OCI-LY3 (cell line): Measurements from ENCODE around the gene PRPF39.

ENCODE experiments used
- H2AFZ ChIP-seq: fragments of 200-600, 300-600 bp; shearing (Covaris generic); 2 replicates; pipeline ENCODE4 v1.6.0; 2014; ENCODE audit warnings: antibody characterized with exemption, low read depth, low read length
- H3K27ac ChIP-seq: fragments of 200-600, 300-600 bp; sonication (generic); 2 replicates; pipeline ENCODE4 v1.5.1; 2014; ENCODE audit warnings: mild to moderate bottlenecking, low read length, moderate library complexity, mixed read lengths
- H3K27me3 ChIP-seq: fragments of 200-600, 300-600 bp; sonication (generic); 2 replicates; pipeline ENCODE4 v1.6.1; 2014; ENCODE audit warnings: low read depth, low read length, mixed read lengths
- H3K36me3 ChIP-seq: fragments of 200-600, 300-600 bp; sonication (generic); replicated peaks from 2 replicates; pipeline ENCODE3; 2014; ENCODE audit warnings: low read depth, low read length, mixed read lengths
- H3K4me1 ChIP-seq: fragments of 300-600, 200-600 bp; sonication (generic); 2 replicates; pipeline ENCODE4 v1.6.1; 2014; ENCODE audit warnings: low read length, mixed read lengths
- H3K4me2 ChIP-seq: fragments of 200-600, 300-600 bp; sonication (generic); 2 replicates; pipeline ENCODE4 v1.6.1; 2014; ENCODE audit warnings: low read length, mixed read lengths
- H3K4me3 ChIP-seq: fragments of 300-600, 200-600 bp; sonication (generic); 2 replicates; pipeline ENCODE4 v1.5.1; 2014; ENCODE audit warnings: antibody characterized with exemption, mild to moderate bottlenecking, low read length, moderate library complexity
- H3K79me2 ChIP-seq: fragments of 300-600, 200-600 bp; shearing (Covaris generic); 2 replicates; pipeline ENCODE4 v1.6.1; 2014; ENCODE audit warnings: mild to moderate bottlenecking, low read length, mixed read lengths
- H3K9ac ChIP-seq: fragments of 300-600, 200-600 bp; shearing (Covaris generic); 2 replicates; pipeline ENCODE4 v1.6.0; 2014; ENCODE audit warnings: mild to moderate bottlenecking, low read length, moderate library complexity
- H3K9me3 ChIP-seq: fragments of 200-600, 300-600 bp; shearing (Covaris generic); 2 replicates; pipeline ENCODE4 v1.6.1; 2014; ENCODE audit warnings: low read length, mixed read lengths; ENCODE audit not compliant: insufficient read depth
- H4K20me1 ChIP-seq: fragments of 200-600, 300-600 bp; sonication (generic); 2 replicates; pipeline ENCODE4 v1.6.1; 2016; ENCODE audit warnings: low read length, mixed read lengths; ENCODE audit not compliant: insufficient read depth
- EZH2phosphoT487 ChIP-seq: fragments of 200-600 bp; shearing (Covaris generic); IDR thresholded peaks from 2 replicates; pipeline ENCODE4 v1.6.1; 2018; ENCODE audit warnings: antibody characterized with exemption, mixed run types, low read depth
- TF ChIP-seq, protein P1 (sequence below): fragments of 200-600, 300-600 bp; sonication (generic); IDR thresholded peaks from 2 replicates; pipeline ENCODE4 v1.5.1; 2014; ENCODE audit warnings: antibody characterized with exemption, low read length, low read depth

The PRPF39 gene

GRCh38 chr14:45123271-45123670 lies 39.4 kb downstream of the PRPF39 start:
- Histone ChIP-seq H3K27me3 (no peaks in the 10 kb centered on the region), H3K36me3 (peaks cover 32% of the 10 kb centered on the region), H3K9ac (no peak overlapping the region), H3K27ac (no peak overlapping the region), H3K9me3 (no peaks in the 10 kb centered on the region), H3K4me3 (no peak overlapping the region), H2AFZ (no peak overlapping the region), H3K4me1 (no peaks in the 10 kb centered on the region), H3K4me2 (no peak overlapping the region), H4K20me1 (no peaks in the 10 kb centered on the region), H3K79me2 (peaks cover 7% of the 10 kb centered on the region; the same call in 1 of the 2 replicates)
- TF ChIP-seq, protein P1, sequence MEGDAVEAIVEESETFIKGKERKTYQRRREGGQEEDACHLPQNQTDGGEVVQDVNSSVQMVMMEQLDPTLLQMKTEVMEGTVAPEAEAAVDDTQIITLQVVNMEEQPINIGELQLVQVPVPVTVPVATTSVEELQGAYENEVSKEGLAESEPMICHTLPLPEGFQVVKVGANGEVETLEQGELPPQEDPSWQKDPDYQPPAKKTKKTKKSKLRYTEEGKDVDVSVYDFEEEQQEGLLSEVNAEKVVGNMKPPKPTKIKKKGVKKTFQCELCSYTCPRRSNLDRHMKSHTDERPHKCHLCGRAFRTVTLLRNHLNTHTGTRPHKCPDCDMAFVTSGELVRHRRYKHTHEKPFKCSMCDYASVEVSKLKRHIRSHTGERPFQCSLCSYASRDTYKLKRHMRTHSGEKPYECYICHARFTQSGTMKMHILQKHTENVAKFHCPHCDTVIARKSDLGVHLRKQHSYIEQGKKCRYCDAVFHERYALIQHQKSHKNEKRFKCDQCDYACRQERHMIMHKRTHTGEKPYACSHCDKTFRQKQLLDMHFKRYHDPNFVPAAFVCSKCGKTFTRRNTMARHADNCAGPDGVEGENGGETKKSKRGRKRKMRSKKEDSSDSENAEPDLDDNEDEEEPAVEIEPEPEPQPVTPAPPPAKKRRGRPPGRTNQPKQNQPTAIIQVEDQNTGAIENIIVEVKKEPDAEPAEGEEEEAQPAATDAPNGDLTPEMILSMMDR, result no peak
- no peak for TF ChIP-seq EZH2phosphoT487

DNA sequence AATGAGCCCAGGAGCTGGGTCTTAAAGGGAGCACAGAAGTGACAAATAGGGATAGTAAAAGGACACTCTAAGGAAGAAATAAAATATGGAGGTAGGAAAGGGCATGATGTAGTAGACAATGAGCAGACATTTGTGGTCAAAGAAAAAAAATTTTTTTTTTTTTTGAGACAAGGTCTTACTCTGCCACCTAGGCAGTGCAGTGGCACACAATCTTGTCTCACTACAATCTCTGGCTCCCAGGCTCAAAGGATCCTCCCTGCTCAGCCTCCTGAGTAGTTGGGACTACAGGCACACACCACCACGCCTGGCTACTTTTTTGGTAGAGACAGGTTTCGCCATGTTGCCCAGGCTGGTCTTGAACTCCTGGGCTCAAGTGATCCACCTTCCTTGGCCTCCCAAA lies 41.8 kb downstream of the PRPF39 start:
- no peak for TF ChIP-seq EZH2phosphoT487
- TF ChIP-seq, protein P1, result no peak
- Histone ChIP-seq H3K36me3 (peaks cover 34% of the 10 kb centered on the region), H3K27me3 (no peaks in the 10 kb centered on the region)

GRCh38 chr14:45128963-45129629 lies 45.2 kb downstream of the PRPF39 start:
- no peak overlapping the region for H3K4me2 ChIP-seq
- no peaks in the 10 kb centered on the region for H3K9me3 ChIP-seq
- peaks cover 2% of the 10 kb centered on the region; the same call in 1 of the 2 replicates for H3K4me1 ChIP-seq
- no peak overlapping the region for H2AFZ ChIP-seq
- TF ChIP-seq, protein P1, result no peak
- no peak for TF ChIP-seq EZH2phosphoT487
- H3K79me2 ChIP-seq, result peaks cover 45% of the 10 kb centered on the region
- no peak overlapping the region for H3K4me3 ChIP-seq
- peaks cover 19% of the 10 kb centered on the region for H3K36me3 ChIP-seq
- H3K27ac ChIP-seq, result no peak overlapping the region
- no peak overlapping the region for H3K9ac ChIP-seq
- no peaks in the 10 kb centered on the region for H3K27me3 ChIP-seq
- H4K20me1 ChIP-seq, result no peaks in the 10 kb centered on the region

More for the DNA sequence above, 41.8 kb downstream of the PRPF39 start:
- no peaks in the 10 kb centered on the region for H3K9me3 ChIP-seq
- no peak overlapping the region for H3K4me3 ChIP-seq
- H2AFZ ChIP-seq, result no peak overlapping the region
- no peak overlapping the region for H3K27ac ChIP-seq
- no peaks in the 10 kb centered on the region for H3K4me1 ChIP-seq
- no peak overlapping the region for H3K9ac ChIP-seq
- H4K20me1 ChIP-seq, result no peaks in the 10 kb centered on the region
- H3K4me2 ChIP-seq, result no peak overlapping the region
- peaks cover 13% of the 10 kb centered on the region for H3K79me2 ChIP-seq

DNA sequence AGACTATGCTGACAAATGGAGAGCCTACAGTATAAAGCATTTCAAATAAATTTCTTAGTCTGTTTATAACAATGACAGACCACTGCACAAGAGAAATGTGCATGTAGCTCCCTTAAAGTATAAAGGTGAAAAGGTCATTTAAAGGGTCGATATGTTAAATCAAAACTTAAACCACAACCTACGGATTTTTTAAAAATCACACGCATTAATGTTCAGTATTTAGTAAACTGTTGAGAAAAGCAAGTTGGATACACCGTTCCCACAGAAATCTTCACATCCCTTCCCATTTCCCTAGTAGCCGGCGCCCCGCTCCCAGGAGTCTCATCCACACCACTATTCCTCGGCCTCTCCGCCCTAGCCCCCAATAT lies 49.8 kb downstream of the PRPF39 start:
- TF ChIP-seq, protein P1, result no peak
- TF ChIP-seq EZH2phosphoT487, result no peak
- Histone ChIP-seq H3K9me3 (no peaks in the 10 kb centered on the region), H3K36me3 (peaks cover 10% of the 10 kb centered on the region), H3K27ac (peak overlapping the region; percentile 56), H3K4me1 (peaks cover 16% of the 10 kb centered on the region), H3K79me2 (peaks cover 68% of the 10 kb centered on the region), H3K27me3 (no peaks in the 10 kb centered on the region), H3K9ac (peak overlapping the region; percentile 94), H3K4me3 (peak overlapping the region; percentile 91), H4K20me1 (no peaks in the 10 kb centered on the region; the same call in 1 of the 2 replicates), H3K4me2 (peak overlapping the region; percentile 90), H2AFZ (peak overlapping the region; percentile 71)
